ENCODE data around the gene HBP1.

GRCh38 chr7:107145067-107145838 lies 23.6 kb upstream of the HBP1 start:
- TF ChIP-seq POLR2A (IDR thresholded peaks at IDR 0.05; ENCODE audit: low read length) = no peak
- no peak for TF ChIP-seq GATA1 (IDR thresholded peaks at IDR 0.05; ENCODE audit: low read depth, low read length)
